OCI-LY1 (cell line): ENCODE results near the gene STAC.

ENCODE experiments used
- H2AFZ ChIP-seq: fragments of 200-600 bp; sonication (generic), shearing (Covaris generic); 2 replicates; pipeline ENCODE4 v1.6.0; 2014; ENCODE audit warnings: antibody characterized with exemption, mild to moderate bottlenecking, low read length
- H3F3A ChIP-seq: fragments of 200-600 bp; sonication (generic), shearing (Covaris generic); 2 replicates; pipeline ENCODE4 v1.6.0; 2014; ENCODE audit warnings: mild to moderate bottlenecking, antibody characterized with exemption, low read length, moderate library complexity; ENCODE audit not compliant: insufficient read depth
- H3K27ac ChIP-seq: fragments of 200-600 bp; sonication (generic); 2 replicates; pipeline ENCODE4 v1.5.1; 2014; ENCODE audit warnings: low read length, mixed run types, mild to moderate bottlenecking, low read depth; ENCODE audit not compliant: poor library complexity, severe bottlenecking
- H3K27me3 ChIP-seq: fragments of 200-600 bp; sonication (generic); 2 replicates; pipeline ENCODE4 v1.6.0; 2014; ENCODE audit warnings: antibody characterized with exemption, mild to moderate bottlenecking, low read length, moderate library complexity; ENCODE audit not compliant: insufficient read depth
- H3K36me3 ChIP-seq: fragments of 200-600 bp; sonication (generic); 2 replicates; pipeline ENCODE4 v1.6.1; 2014; ENCODE audit warnings: mild to moderate bottlenecking, antibody characterized with exemption, low read length, moderate library complexity, mixed read lengths; ENCODE audit not compliant: insufficient read depth
- H3K4me1 ChIP-seq: fragments of 200-600 bp; sonication (generic); 2 replicates; pipeline ENCODE4 v1.5.1; 2014; ENCODE audit warnings: mild to moderate bottlenecking, low read length, moderate library complexity; ENCODE audit not compliant: insufficient read depth, severe bottlenecking
- H3K4me2 ChIP-seq: fragments of 200-600 bp; sonication (generic), shearing (Covaris generic); 2 replicates; pipeline ENCODE4 v1.6.1; 2014; ENCODE audit warnings: low read length
- H3K4me3 ChIP-seq: fragments of 200-600 bp; sonication (generic); 2 replicates; pipeline ENCODE4 v1.5.1; 2014; ENCODE audit warnings: low read length, low read depth, mild to moderate bottlenecking, mixed read lengths; ENCODE audit not compliant: poor library complexity, severe bottlenecking
- H3K79me2 ChIP-seq: fragments of 200-600 bp; shearing (Covaris generic); 2 replicates; pipeline ENCODE4 v1.6.1; 2016; ENCODE audit warnings: mixed run types, low read length, mixed read lengths; ENCODE audit not compliant: insufficient read depth
- H3K9ac ChIP-seq: fragments of 200-600 bp; sonication (generic), shearing (Covaris generic); 2 replicates; pipeline ENCODE4 v1.6.1; 2014; ENCODE audit warnings: mild to moderate bottlenecking, low read length, mixed read lengths
- H3K9me2 ChIP-seq: fragments of 200-600 bp; sonication (generic), shearing (Covaris generic); 2 replicates; pipeline ENCODE4 v1.6.1; 2014; ENCODE audit warnings: low read depth, mild to moderate bottlenecking, low read length, mixed read lengths
- H3K9me3 ChIP-seq: fragments of 200-600 bp; shearing (Covaris generic); 2 replicates; pipeline ENCODE4 v1.6.1; 2014; ENCODE audit warnings: low read length, mixed read lengths
- H4K20me1 ChIP-seq: fragments of 200-600 bp; sonication (generic), shearing (Covaris generic); 2 replicates; pipeline ENCODE4 v1.6.0; 2016; ENCODE audit warnings: mild to moderate bottlenecking, low read length; ENCODE audit not compliant: insufficient read depth
- CTCF ChIP-seq: fragments of 200-600 bp; sonication (generic), shearing (Covaris generic); IDR thresholded peaks from 2 replicates; pipeline ENCODE4 v1.5.1; 2017; ENCODE audit warnings: mild to moderate bottlenecking, antibody characterized with exemption, low read length, moderate library complexity, mixed read lengths
- EZH2 ChIP-seq: fragments of 200-600 bp; sonication (generic), shearing (Covaris generic); IDR thresholded peaks from 2 replicates; pipeline ENCODE4 v1.8.0; 2017; ENCODE audit warnings: borderline replicate concordance, mixed run types, mild to moderate bottlenecking, antibody characterized with exemption, low read length, moderate library complexity, mixed read lengths

STAC gene

GRCh38 chr3:36484386-36484785, 104.1 kb downstream of the STAC start:
- TF ChIP-seq CTCF = no peak
- no peak for TF ChIP-seq EZH2
- Histone ChIP-seq H3K4me1 (no peaks in the 10 kb centered on the region), H3K9me2 (no peaks in the 10 kb centered on the region), H3K9me3 (no peaks in the 10 kb centered on the region), H3K9ac (no peak overlapping the region), H2AFZ (no peak overlapping the region), H3K79me2 (no peaks in the 10 kb centered on the region), H3K4me2 (no peak overlapping the region), H3K27ac (no peak overlapping the region), H3F3A (no peaks in the 10 kb centered on the region), H3K36me3 (no peaks in the 10 kb centered on the region), H3K4me3 (no peak overlapping the region), H3K27me3 (no peaks in the 10 kb centered on the region), H4K20me1 (no peaks in the 10 kb centered on the region)

- H4K20me1 ChIP-seq = no peaks in the 10 kb centered on the region
- no peaks in the 10 kb centered on the region for H3K79me2 ChIP-seq
- no peaks in the 10 kb centered on the region for H3K27me3 ChIP-seq
- no peak overlapping the region for H3K27ac ChIP-seq
- no peaks in the 10 kb centered on the region for H3K9me2 ChIP-seq
- H3K4me1 ChIP-seq = no peaks in the 10 kb centered on the region
- no peaks in the 10 kb centered on the region for H3K36me3 ChIP-seq
- H3K9me3 ChIP-seq = no peaks in the 10 kb centered on the region
- no peak overlapping the region for H2AFZ ChIP-seq
- H3F3A ChIP-seq = no peaks in the 10 kb centered on the region
- no peak overlapping the region for H3K4me2 ChIP-seq
- H3K9ac ChIP-seq = no peak overlapping the region
- no peak overlapping the region for H3K4me3 ChIP-seq
- TF ChIP-seq EZH2 (no peak), CTCF (no peak)
These were observed 105.9 kb downstream of the STAC start for GRCh38 chr3:36486009-36486795.

- Histone ChIP-seq H2AFZ (no peak overlapping the region), H3K27ac (no peak overlapping the region)
- TF ChIP-seq EZH2 (no peak), CTCF (no peak)
These were observed 107.3 kb downstream of the STAC start for GRCh38 chr3:36487616-36488015.

More at GRCh38 chr3:36487616-36488015, 107.3 kb downstream of the STAC start:
- Histone ChIP-seq H3K4me3 (no peak overlapping the region), H3K79me2 (no peaks in the 10 kb centered on the region), H4K20me1 (no peaks in the 10 kb centered on the region), H3K4me2 (no peak overlapping the region), H3K9ac (no peak overlapping the region), H3K9me3 (no peaks in the 10 kb centered on the region), H3K36me3 (no peaks in the 10 kb centered on the region), H3K9me2 (no peaks in the 10 kb centered on the region), H3K27me3 (no peaks in the 10 kb centered on the region), H3K4me1 (no peaks in the 10 kb centered on the region), H3F3A (no peaks in the 10 kb centered on the region)
